GM12872 (cell line): ENCODE measurements around the gene IL17A.

Experiments used
- CTCF ChIP-seq: IDR thresholded peaks from 3 replicates; pipeline ENCODE4 v1.5.1; 2011; ENCODE audit warnings: low read depth, mild to moderate bottlenecking, low read length, moderate library complexity; ENCODE audit not compliant: insufficient read depth

The IL17A gene

GRCh38 chr6:52167267-52167666, 18.9 kb upstream of the IL17A start:
- no peak for TF ChIP-seq CTCF

- TF ChIP-seq CTCF: no peak
Measured at GRCh38 chr6:52174118-52174517, 12.1 kb upstream of the IL17A start.

GRCh38 chr6:52176550-52176949, 9.6 kb upstream of the IL17A start:
- no peak for TF ChIP-seq CTCF

- TF ChIP-seq CTCF: no peak
Measured at GRCh38 chr6:52177961-52178360, 8.2 kb upstream of the IL17A start.

- TF ChIP-seq CTCF: no peak
Measured at GRCh38 chr6:52180787-52181558, 5.2 kb upstream of the IL17A start.

- no peak for TF ChIP-seq CTCF
Measured at GRCh38 chr6:52183131-52183713, 3.0 kb upstream of the IL17A start.

GRCh38 chr6:52186480-52186879, 305 bp downstream of the IL17A start:
- no peak for TF ChIP-seq CTCF
